Measurements from ENCODE around the gene PICK1.
"Not testable (repeated sequence)": the region's sequence is repeated elsewhere in the genome, so short reads cannot be mapped to it uniquely, and the experiment has no call there.

Gene PICK1

GRCh38 chr22:38031491-38031890 is 25.7 kb upstream of the PICK1 start:
- DNase-seq, result no peak

DNA sequence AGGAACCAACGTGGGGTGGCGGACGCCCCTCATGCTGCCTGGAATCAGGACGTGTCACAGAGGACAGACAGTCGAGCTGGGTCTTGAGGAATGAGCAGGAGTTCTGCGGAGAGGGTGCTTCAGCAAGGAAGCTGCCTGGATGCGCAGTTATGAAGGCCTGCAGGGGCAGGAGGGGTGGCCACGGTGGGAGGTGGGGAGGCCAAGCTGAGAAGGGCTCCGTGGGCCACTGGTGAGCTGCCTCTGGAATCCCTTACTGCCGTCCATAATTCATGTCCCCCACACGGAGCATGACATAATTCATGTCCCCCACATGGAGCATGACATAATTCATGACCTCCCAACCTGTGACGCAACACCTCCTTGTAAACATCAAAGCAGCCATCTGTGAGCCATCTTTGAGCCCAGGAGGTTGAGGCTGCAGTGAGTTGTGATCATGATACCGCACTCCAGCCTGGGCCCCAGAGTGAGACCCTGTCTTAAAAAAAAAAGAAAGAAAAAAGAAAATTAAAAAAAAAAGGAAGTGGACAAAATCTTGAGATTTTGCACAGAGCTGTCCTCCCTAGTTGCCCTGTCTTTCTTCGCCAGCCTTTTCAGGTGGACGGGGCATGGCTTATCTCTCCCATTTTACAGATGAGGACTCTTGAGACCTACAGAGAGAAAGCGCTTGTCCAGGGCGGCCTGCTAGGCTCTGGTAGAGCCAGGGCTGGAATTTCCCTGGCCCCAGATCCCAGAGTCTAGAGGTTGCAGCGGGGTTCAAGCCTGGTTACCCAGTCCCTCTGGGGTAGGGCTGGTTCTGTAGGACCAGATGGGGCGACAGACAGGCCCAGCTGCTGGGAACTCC is 24.3 kb upstream of the PICK1 start:
- DNase-seq, result peak; percentile 11

GRCh38 chr22:38033522-38034277 is 23.5 kb upstream of the PICK1 start:
- DNase-seq, result peak; percentile 49

GRCh38 chr22:38034278-38034882 is 22.8 kb upstream of the PICK1 start:
- DNase-seq, result peak; percentile 42

DNA sequence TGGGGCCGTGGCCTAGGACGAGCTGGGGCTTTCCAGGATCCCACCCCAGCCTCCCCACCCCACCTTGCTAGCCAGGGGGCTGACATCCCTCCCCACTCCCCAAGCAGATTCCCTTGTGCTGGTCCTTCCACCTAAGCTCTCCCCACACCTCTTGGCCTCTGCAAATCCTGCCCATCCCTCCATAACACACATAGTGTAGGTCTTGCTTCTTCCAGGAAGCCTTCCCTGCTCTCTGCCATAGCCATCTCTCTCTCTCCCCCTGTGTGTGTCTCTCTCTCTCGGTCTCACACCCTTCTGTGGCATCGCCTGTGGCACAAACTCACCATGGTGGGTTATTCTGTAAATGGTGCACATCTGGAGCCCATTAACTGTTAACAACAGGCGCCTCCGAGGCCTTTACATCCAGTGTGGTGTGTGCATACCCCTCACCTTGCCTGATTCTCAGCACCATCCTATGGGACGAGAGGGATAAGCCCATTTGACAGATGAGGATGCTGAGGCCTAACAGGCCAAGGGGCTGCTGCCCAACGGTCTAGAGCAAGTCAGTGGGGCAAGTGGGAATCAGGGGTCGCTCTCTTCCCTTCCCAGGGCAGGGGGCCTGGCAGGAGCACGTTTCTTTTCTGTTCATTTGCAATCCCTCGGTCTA is 22.2 kb upstream of the PICK1 start:
- DNase-seq, result no peak

- DNase-seq, result peak; percentile 42
Observed at GRCh38 chr22:38035530-38035885, 21.7 kb upstream of the PICK1 start.

DNA sequence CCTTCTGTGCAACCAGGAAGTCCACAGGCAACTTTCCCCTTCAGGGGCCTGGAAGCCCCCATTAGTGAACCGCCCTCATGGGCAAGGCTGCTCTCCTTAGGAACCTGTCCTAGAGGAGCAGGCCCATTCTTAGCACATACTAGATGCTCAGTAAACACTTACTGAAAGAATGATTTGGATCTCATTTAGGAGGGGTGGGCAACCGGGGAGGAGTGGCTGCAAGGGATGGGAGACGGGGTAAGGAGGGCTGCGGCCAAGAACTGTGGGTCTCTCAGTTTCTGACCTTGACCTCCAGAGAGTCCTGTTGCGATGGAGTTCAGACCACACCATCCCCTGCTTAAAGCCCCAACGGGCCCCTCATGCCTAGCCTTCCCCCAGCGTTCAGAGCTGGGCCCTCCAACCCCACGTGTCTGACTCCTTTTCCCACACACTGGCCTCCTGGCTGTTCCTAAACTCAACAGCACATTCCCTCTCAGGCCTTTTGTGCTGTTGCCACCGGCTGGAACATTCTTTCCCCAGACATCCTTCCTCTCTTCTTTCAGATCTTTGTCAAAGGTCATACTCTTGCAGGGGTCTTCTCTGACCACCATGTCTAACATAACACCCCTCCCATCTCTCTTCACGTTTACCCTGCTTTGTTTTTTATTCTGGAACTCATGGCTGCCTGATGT is 20.7 kb upstream of the PICK1 start:
- no peak for DNase-seq

DNA sequence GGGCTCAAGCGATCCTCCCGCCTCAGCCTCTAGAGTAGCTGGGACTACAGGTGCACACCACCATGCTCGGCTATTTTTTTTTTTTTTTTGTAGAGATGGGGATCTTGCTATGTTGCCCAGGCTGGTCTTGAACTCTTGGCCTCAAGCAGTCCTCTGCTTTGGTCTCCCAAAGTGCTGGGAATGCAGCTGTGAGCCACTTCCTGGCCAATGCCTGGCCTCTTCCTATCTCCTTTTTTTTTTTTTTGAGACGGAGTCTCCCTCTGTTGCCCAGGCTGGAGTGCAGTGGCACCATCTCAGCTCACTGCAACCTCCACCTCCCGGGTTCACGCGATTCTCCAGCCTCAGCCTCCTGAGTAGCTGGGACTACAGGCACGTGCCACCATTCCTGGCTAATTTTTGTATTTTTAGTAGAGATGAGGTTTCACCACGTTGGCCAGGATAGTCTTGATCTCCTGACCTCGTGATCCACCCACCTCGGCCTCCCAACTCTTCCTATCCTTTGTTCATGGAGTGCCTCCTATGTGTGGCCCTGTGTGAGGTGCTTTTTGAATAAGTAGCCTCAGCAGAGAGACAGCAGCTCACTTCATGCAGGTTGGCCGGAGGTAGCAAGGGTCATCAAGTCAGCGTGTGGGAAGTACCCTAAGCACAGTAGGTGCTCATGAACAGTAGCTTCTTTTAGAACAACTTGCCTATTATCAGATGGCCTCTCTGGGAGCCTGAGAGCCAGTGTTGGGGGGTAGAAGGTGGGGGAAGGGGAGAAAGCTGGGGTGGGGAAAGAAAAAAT is 19.6 kb upstream of the PICK1 start:
- DNase-seq, result not testable (repeated sequence)

- no peak for DNase-seq
Observed at GRCh38 chr22:38038426-38038825, 18.8 kb upstream of the PICK1 start.

DNA sequence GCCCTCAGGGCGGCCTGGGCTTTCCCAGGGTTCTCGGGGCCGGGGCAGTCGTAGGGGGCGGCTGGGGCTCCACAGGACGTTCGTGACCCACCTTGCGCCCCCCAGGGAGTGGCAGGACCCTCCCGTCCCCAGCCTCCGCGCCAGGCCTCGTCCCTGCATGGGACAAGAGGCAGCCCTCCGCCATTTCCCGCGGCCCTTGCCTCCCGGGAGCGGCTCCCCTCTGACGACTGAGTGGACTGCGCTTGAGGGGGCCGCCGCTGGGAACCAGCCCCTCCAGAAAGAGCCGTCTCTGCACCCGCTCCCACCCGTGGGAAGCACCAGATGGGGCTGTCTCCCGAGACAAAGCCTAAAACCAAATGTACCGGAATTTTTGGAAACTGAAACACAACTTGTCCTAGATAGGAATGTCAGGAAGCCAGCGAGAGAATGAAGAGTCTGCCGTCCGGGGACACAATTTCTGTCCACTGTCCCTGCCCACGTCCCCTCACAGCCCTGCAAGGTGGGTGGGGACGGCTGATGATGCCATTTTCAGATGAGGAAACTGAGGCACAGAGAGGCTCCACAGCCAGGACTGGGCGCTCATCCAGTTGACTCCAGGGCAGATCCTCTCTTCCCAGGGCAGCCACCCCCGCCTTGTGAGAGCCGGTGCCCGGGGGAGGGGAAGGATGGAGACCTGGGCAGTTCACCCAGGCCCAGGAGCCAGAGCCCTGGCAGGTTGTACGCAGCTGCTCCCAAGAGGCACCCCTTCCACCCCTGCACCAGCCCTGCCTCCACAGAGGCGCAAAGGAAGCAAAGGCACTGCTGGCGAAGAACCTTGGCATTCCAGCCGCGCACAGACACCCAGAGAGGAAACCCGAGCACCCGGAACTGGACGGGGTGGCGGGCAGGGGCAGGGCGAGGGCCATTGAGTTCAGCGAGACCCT is 18.1 kb upstream of the PICK1 start:
- DNase-seq, result no peak

DNA sequence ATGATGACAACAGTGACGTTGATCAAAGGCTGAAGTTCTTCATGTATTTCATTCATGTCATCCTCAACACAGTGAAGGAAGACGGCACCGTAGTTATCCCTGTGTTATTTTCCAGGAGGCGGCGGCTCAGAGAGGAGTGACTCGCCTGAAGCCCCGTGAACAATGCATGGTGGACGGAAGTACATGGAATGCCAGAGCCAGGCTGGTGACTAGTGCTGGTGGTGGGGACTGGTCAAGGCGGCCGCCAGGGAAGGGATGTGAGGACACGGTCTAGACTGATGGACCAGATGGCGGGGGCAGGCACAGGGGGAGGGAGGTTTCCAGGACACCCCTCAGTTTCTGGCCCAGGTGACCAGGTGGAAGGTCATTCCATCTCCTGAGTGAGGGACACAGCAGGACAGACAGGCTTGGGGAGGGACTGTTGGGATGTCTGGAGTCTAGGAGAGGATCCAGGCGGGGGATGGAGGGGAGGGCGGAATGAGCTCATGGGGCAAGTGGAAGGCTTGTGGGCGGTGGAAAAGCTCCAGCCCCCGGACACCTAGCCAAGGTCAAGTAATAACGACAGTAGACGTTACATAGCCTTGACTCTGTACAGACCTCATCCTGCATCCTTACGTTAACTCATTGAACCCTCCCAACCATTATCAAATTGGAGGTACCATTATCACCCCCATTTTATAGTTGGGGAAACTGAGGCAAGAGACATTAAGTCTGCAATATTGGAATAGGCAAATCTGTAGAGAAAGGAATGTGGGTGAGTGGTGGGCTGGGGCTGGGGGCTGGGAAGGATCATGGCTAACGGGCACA is 16.0 kb upstream of the PICK1 start:
- DNase-seq, result no peak

GRCh38 chr22:38041760-38042487 is 15.3 kb upstream of the PICK1 start:
- DNase-seq, result no peak

DNA sequence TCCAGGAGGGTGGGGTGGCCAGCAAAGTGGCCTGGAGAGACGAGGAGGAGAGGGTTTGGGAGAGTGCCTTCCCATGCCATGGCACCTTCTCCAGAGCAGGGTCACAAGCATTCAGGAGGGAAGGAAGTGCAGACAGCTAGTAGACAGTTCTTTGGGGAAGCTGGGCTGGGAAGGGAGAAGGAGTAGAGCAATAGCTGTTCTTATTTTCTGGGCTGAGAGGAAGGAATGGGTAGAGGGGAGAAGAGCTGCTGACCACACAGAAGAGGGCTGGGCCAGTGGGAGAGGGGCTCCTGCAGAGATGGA is 14.8 kb upstream of the PICK1 start:
- no peak for DNase-seq

DNA sequence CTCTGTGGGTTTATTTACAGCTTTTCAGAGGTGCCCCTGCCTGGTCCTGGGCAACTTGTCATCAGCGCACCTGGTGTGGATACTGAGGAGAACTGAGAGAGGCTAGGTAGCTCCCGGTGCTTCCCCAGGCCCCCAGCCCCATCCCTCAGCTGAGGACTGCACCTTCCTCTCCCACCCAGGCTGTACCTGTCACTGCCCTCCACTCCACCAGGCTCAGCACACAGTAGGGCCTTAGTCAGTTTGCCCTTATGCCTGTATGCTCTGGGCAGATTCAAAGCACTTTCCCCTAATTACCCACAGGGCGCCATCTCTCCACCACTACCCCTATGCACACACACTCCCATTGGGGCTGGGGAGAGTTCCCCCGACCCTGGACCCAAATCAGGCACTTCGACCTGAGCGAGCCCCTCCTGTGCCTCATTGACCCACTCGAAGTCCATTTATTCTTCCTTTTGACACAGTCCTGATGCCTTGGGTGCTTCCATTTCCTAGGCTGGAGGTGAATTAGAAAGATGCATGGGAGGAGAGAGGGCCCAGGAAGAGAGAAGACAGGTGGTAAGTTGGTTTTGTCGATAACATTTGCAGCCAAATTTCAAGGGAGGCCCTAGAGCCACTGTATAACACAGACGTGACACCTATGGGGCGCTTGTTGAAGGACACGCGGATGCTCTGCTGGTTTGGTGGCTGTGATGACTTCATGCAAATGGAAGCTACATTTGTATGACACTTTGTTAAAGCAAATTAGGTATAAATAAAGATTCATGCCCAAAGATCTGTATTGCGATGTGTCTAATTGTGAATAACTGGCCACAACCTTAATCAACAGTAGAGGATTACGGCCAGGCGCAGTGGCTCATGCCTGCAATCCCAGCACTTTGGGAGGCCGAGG is 13.8 kb upstream of the PICK1 start:
- no peak for DNase-seq

GRCh38 chr22:38046070-38046748 is 11.0 kb upstream of the PICK1 start:
- no peak for DNase-seq

GRCh38 chr22:38049812-38050619 is 7.2 kb upstream of the PICK1 start:
- DNase-seq, result no peak

- no peak for DNase-seq
Observed at GRCh38 chr22:38050720-38051119, 6.5 kb upstream of the PICK1 start.

All from NCI-H2171 (cell line).